ENCODE results near the gene PPM1K.

The PPM1K gene

DNA sequence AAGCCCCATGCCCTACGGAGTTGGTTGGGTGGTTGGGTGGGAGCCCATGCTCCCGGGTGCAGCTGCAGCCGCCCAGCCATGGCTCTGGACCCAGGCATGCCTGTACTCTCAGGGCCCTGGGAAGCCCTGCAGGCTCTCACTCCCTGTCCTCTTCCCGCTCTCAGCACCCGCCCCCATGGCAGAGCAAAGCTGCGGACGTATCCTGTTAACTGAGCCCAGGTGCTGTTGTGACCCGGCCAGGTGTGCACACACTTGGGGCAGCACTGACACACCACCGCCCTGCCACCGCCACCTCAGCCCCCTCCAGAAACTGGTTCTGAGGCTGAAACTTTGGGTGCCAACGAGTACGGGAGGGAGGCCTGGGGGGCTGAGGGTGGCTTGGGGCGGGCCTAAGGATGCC lies 40.3 kb downstream of the PPM1K start:
- Histone ChIP-seq H3K4me1 (ENCODE audit: control insufficient read depth, low read length) (no peaks in the 10 kb centered on the region), H3K27me3 (ENCODE audit: control insufficient read depth, low read length) (no peaks in the 10 kb centered on the region), H3F3A (ENCODE audit: control insufficient read depth, insufficient read depth) (no peaks in the 10 kb centered on the region), H3K9me3 (ENCODE audit: control insufficient read depth, insufficient read depth, low read length) (no peaks in the 10 kb centered on the region), H3K36me3 (ENCODE audit: control insufficient read depth, low read length) (no peaks in the 10 kb centered on the region), H3K4me3 (ENCODE audit: low read length) (no peak overlapping the region), H4K20me1 (ENCODE audit: control insufficient read depth, insufficient read depth, low read depth, low read length) (no peaks in the 10 kb centered on the region), H3K9me2 (replicated peaks; ENCODE audit: control insufficient read depth, low read length) (no peaks in the 10 kb centered on the region), H3K79me2 (ENCODE audit: control insufficient read depth, low read length) (no peaks in the 10 kb centered on the region), H3K4me2 (ENCODE audit: low read length) (no peak overlapping the region), H3K27ac (ENCODE audit: low read depth, low read length) (no peak overlapping the region)
- no peak for TF ChIP-seq EZH2phosphoT487 (IDR thresholded peaks at IDR 0.05; ENCODE audit: borderline replicate concordance, low read length)
- TF ChIP-seq, protein P1, sequence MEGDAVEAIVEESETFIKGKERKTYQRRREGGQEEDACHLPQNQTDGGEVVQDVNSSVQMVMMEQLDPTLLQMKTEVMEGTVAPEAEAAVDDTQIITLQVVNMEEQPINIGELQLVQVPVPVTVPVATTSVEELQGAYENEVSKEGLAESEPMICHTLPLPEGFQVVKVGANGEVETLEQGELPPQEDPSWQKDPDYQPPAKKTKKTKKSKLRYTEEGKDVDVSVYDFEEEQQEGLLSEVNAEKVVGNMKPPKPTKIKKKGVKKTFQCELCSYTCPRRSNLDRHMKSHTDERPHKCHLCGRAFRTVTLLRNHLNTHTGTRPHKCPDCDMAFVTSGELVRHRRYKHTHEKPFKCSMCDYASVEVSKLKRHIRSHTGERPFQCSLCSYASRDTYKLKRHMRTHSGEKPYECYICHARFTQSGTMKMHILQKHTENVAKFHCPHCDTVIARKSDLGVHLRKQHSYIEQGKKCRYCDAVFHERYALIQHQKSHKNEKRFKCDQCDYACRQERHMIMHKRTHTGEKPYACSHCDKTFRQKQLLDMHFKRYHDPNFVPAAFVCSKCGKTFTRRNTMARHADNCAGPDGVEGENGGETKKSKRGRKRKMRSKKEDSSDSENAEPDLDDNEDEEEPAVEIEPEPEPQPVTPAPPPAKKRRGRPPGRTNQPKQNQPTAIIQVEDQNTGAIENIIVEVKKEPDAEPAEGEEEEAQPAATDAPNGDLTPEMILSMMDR (IDR thresholded peaks at IDR 0.05; ENCODE audit: low read depth, low read length, poor library complexity, severe bottlenecking) = no peak

DNA sequence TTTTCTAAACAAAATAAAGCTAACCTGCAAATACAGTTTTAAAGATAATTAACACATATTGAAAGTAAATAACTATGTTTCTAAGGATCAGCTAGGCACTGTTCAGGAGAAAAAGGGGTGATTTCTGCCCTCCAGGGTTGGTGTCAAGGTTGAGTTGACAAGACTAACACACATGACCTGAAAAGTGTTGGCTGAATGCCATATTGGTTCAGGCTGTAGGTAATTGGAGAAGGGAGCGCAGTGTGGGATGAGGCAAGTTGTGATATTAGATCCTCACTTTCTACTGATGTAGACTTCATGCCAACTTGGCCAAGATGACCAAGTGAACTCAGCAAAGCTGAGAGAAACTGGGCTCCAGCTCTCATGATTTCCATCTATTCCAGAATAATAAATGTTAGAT lies 42.2 kb downstream of the PPM1K start:
- TF ChIP-seq, protein P1 (IDR thresholded peaks at IDR 0.05; ENCODE audit: low read depth, low read length, poor library complexity, severe bottlenecking) = no peak
- no peak for TF ChIP-seq EZH2phosphoT487 (IDR thresholded peaks at IDR 0.05; ENCODE audit: borderline replicate concordance, low read length)
- no peak overlapping the region for H3K27ac ChIP-seq (ENCODE audit: low read depth, low read length)
- H3K79me2 ChIP-seq (ENCODE audit: control insufficient read depth, low read length) = no peaks in the 10 kb centered on the region
- no peaks in the 10 kb centered on the region for H3K9me2 ChIP-seq (replicated peaks; ENCODE audit: control insufficient read depth, low read length)
- no peaks in the 10 kb centered on the region for H3K27me3 ChIP-seq (ENCODE audit: control insufficient read depth, low read length)
- H4K20me1 ChIP-seq (ENCODE audit: control insufficient read depth, insufficient read depth, low read depth, low read length) = no peaks in the 10 kb centered on the region
- H3F3A ChIP-seq (ENCODE audit: control insufficient read depth, insufficient read depth) = no peaks in the 10 kb centered on the region
- H3K9me3 ChIP-seq (ENCODE audit: control insufficient read depth, insufficient read depth, low read length) = no peaks in the 10 kb centered on the region
- H3K4me1 ChIP-seq (ENCODE audit: control insufficient read depth, low read length) = no peaks in the 10 kb centered on the region
- no peak overlapping the region for H3K4me3 ChIP-seq (ENCODE audit: low read length)
- H3K4me2 ChIP-seq (ENCODE audit: low read length) = no peak overlapping the region
- no peaks in the 10 kb centered on the region for H3K36me3 ChIP-seq (ENCODE audit: control insufficient read depth, low read length)

GRCh38 chr4:88240297-88240714 lies 44.1 kb downstream of the PPM1K start:
- no peak for TF ChIP-seq EZH2phosphoT487 (IDR thresholded peaks at IDR 0.05; ENCODE audit: borderline replicate concordance, low read length)
- TF ChIP-seq, protein P1 (IDR thresholded peaks at IDR 0.05; ENCODE audit: low read depth, low read length, poor library complexity, severe bottlenecking) = no peak
- H3K79me2 ChIP-seq (ENCODE audit: control insufficient read depth, low read length) = no peaks in the 10 kb centered on the region
- H4K20me1 ChIP-seq (ENCODE audit: control insufficient read depth, insufficient read depth, low read depth, low read length) = no peaks in the 10 kb centered on the region
- no peak overlapping the region for H3K4me2 ChIP-seq (ENCODE audit: low read length)
- no peaks in the 10 kb centered on the region for H3K9me3 ChIP-seq (ENCODE audit: control insufficient read depth, insufficient read depth, low read length)
- no peak overlapping the region for H3K4me3 ChIP-seq (ENCODE audit: low read length)
- no peak overlapping the region for H3K27ac ChIP-seq (ENCODE audit: low read depth, low read length)
- H3K36me3 ChIP-seq (ENCODE audit: control insufficient read depth, low read length) = no peaks in the 10 kb centered on the region
- H3F3A ChIP-seq (ENCODE audit: control insufficient read depth, insufficient read depth) = no peaks in the 10 kb centered on the region
- no peaks in the 10 kb centered on the region for H3K4me1 ChIP-seq (ENCODE audit: control insufficient read depth, low read length)
- no peaks in the 10 kb centered on the region for H3K27me3 ChIP-seq (ENCODE audit: control insufficient read depth, low read length)
- no peaks in the 10 kb centered on the region for H3K9me2 ChIP-seq (replicated peaks; ENCODE audit: control insufficient read depth, low read length)
